ENCODE measurements around the gene GLRX3. TPM values are rescaled to one million over a fixed set of nuclear protein-coding genes. Genes with fewer than 3 reads are reported as not detected.
"Not testable (repeated sequence)": the region's sequence is repeated elsewhere in the genome, so short reads cannot be mapped to it uniquely, and the experiment has no call there.

GLRX3 gene
- total RNA-seq, 2 donors from 2014 or later = 38.9 to 49.5 TPM

- Histone ChIP-seq H3K27me3 (no peaks in the 10 kb centered on the region), H3K27ac (no peak overlapping the region), H3K4me1 (no peaks in the 10 kb centered on the region), H3K9me3 (no peaks in the 10 kb centered on the region), H3K36me3 (no peaks in the 10 kb centered on the region), H3K4me3 (no peak overlapping the region)
- no peak for TF ChIP-seq CTCF (IDR thresholded peaks at IDR 0.05)
- no peak for DNase-seq (ENCODE audit: low spot score)
Observed at GRCh38 chr10:130196511-130197487, 60.6 kb downstream of the GLRX3 start.

GRCh38 chr10:130198651-130199050 lies 62.5 kb downstream of the GLRX3 start:
- Histone ChIP-seq H3K36me3 (no peaks in the 10 kb centered on the region), H3K4me3 (no peak overlapping the region), H3K4me1 (no peaks in the 10 kb centered on the region), H3K27me3 (no peaks in the 10 kb centered on the region), H3K27ac (no peak overlapping the region), H3K9me3 (no peaks in the 10 kb centered on the region)
- no peak for DNase-seq (ENCODE audit: low spot score)
- TF ChIP-seq CTCF (IDR thresholded peaks at IDR 0.05) = no peak

GRCh38 chr10:130200179-130201042 lies 64.2 kb downstream of the GLRX3 start:
- H3K4me3 ChIP-seq = no peak overlapping the region
- no peaks in the 10 kb centered on the region for H3K27me3 ChIP-seq
- no peak for DNase-seq (ENCODE audit: low spot score)
- TF ChIP-seq CTCF (IDR thresholded peaks at IDR 0.05) = no peak
- H3K4me1 ChIP-seq = no peaks in the 10 kb centered on the region
- H3K36me3 ChIP-seq = no peaks in the 10 kb centered on the region
- no peak overlapping the region for H3K27ac ChIP-seq
- no peaks in the 10 kb centered on the region for H3K9me3 ChIP-seq

DNA sequence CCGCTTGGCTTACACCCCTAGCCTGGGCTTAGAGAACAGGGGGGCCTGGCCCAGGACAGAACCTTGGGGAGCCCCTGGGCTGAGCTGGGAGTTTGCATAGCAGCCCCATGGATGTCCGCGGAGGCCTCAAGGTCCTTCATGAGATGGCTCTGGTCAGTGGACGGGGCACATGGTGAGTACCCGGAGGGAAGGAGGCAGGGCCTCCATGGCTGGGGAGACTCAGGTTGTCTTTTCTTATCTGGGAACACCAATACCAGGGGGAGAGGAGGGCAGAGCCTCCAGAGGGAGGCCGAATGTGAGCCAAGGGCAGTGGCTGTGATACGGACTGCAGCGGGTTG lies 64.8 kb downstream of the GLRX3 start:
- no peak overlapping the region for H3K4me3 ChIP-seq
- no peaks in the 10 kb centered on the region for H3K9me3 ChIP-seq
- no peaks in the 10 kb centered on the region for H3K36me3 ChIP-seq
- no peak overlapping the region for H3K27ac ChIP-seq
- H3K27me3 ChIP-seq = no peaks in the 10 kb centered on the region
- TF ChIP-seq CTCF (IDR thresholded peaks at IDR 0.05) = no peak
- no peaks in the 10 kb centered on the region for H3K4me1 ChIP-seq
- DNase-seq (ENCODE audit: low spot score) = no peak

DNA sequence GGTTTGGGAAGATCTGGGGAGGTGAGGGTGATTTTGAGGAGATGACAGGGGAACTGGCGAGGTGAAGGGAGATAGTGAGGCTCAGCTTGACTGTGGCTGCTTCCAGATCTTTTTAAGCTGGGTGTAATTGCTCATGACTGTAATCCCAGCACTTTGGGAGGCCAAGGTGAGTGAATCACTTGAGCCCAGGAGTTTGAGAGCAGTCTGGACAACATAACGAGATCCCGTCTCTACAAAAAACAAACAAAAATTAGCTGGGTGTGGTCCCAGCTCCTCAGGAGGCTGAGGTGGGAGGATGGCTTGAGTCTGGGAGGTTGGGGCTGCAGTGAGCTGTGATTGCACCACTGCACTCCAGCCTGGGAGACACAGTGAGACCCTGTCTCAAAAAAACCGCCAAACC lies 66.0 kb downstream of the GLRX3 start:
- not testable (repeated sequence) for H3K4me3 ChIP-seq; DNase-seq (ENCODE audit: low spot score); H3K4me1 ChIP-seq; H3K36me3 ChIP-seq; H3K9me3 ChIP-seq; H3K27ac ChIP-seq; H3K27me3 ChIP-seq

GRCh38 chr10:130202984-130203621 lies 66.9 kb downstream of the GLRX3 start:
- no peak for TF ChIP-seq CTCF (IDR thresholded peaks at IDR 0.05)
- no peaks in the 10 kb centered on the region for H3K36me3 ChIP-seq
- DNase-seq (ENCODE audit: low spot score) = no peak
- H3K9me3 ChIP-seq = no peaks in the 10 kb centered on the region
- no peaks in the 10 kb centered on the region for H3K27me3 ChIP-seq
- H3K4me3 ChIP-seq = no peak overlapping the region
- no peaks in the 10 kb centered on the region for H3K4me1 ChIP-seq
- H3K27ac ChIP-seq = no peak overlapping the region
